IMR-90 (cell line): ENCODE measurements around the gene HAGHL. TPM values are rescaled to one million over a fixed set of nuclear protein-coding genes. Genes with fewer than 3 reads are reported as not detected.

ENCODE experiments used
- ATAC-seq: fragments of 200-7000 bp; cut with Tn5 transposase; 2 replicates; pipeline ENCODE4 v1.9.1; 2020; ENCODE audit warnings: low read depth, mild to moderate bottlenecking, moderate library complexity
- BruUV-seq: library from RNA; stranded (reverse); fragments of 400-500 nt; replicated peaks from 2 replicates; lab custom pipeline; 2021; lab: Mats Ljungman, UMichigan
- CTCF ChIA-PET: fragments of 300-600 bp; formaldehyde crosslinking; extraction: SDS; loops from one replicate; lab custom pipeline; 2021; ENCODE audit warnings: antibody characterized with exemption; lab: Yijun Ruan, JAX
- POLR2A ChIA-PET: fragments of 300-600 bp; sonication (Branson Sonifier 250); formaldehyde crosslinking; loops from one replicate; lab custom pipeline; 2022; ENCODE audit warnings: antibody characterized with exemption; ENCODE audit not compliant: unreplicated experiment; lab: Charles Lee
- DNase-seq: peaks from one replicate; pipeline ENCODE4 v3.0.0; 2013
- H2AFZ ChIP-seq: replicated peaks from 2 replicates; pipeline ENCODE3; 2013; ENCODE audit warnings: low read length, mild to moderate bottlenecking; ENCODE audit not compliant: poor library complexity
- H2AK5ac ChIP-seq: 2 replicates; pipeline ENCODE4 v1.6.1; 2013; ENCODE audit warnings: low read depth, low read length, inconsistent platforms
- H2AK9ac ChIP-seq: replicated peaks from 2 replicates; pipeline ENCODE3; 2013; ENCODE audit warnings: mild to moderate bottlenecking, low read depth, low read length, moderate library complexity; ENCODE audit not compliant: poor library complexity
- H2BK120ac ChIP-seq: 2 replicates; pipeline ENCODE4 v1.6.1; 2013; ENCODE audit warnings: low read depth, low read length, inconsistent platforms
- H2BK15ac ChIP-seq: 3 replicates; pipeline ENCODE4 v1.6.1; 2013; ENCODE audit warnings: low read depth, low read length, inconsistent platforms
- H2BK20ac ChIP-seq: 2 replicates; pipeline ENCODE4 v1.6.1; 2013; ENCODE audit warnings: low read depth, mild to moderate bottlenecking, inconsistent platforms, low read length, moderate library complexity
- H2BK5ac ChIP-seq: 2 replicates; pipeline ENCODE4 v1.6.1; 2013; ENCODE audit warnings: mild to moderate bottlenecking, low read depth, low read length, inconsistent platforms; ENCODE audit not compliant: poor library complexity, severe bottlenecking
- H3K14ac ChIP-seq: replicated peaks from 2 replicates; pipeline ENCODE4 v1.6.1; 2013; ENCODE audit warnings: low read depth, low read length, inconsistent platforms
- H3K18ac ChIP-seq: 2 replicates; pipeline ENCODE4 v1.6.1; 2013; ENCODE audit warnings: low read depth, low read length, control low read depth
- H3K23ac ChIP-seq: 2 replicates; pipeline ENCODE4 v1.6.1; 2013; ENCODE audit warnings: low read depth, low read length, inconsistent platforms
- H3K27ac ChIP-seq: 2 replicates; pipeline ENCODE4 v1.5.1; 2013; ENCODE audit warnings: mild to moderate bottlenecking, control low read depth, low read length; ENCODE audit not compliant: insufficient read depth
- H3K27me3 ChIP-seq: 2 replicates; pipeline ENCODE4 v1.6.1; 2013; ENCODE audit warnings: low read length; ENCODE audit not compliant: control insufficient read depth, insufficient read depth
- H3K36me3 ChIP-seq: 2 replicates; pipeline ENCODE4 v1.6.1; 2013; ENCODE audit warnings: low read length, mixed read lengths; ENCODE audit not compliant: control insufficient read depth, insufficient read depth
- H3K4ac ChIP-seq: 2 replicates; pipeline ENCODE4 v1.6.1; 2013; ENCODE audit warnings: low read depth, low read length, inconsistent platforms
- H3K4me1 ChIP-seq: 2 replicates; pipeline ENCODE4 v1.6.1; 2013; ENCODE audit warnings: low read length, mixed read lengths; ENCODE audit not compliant: control insufficient read depth, insufficient read depth
- H3K4me2 ChIP-seq: 2 replicates; pipeline ENCODE4 v1.6.1; 2013; ENCODE audit warnings: low read depth, mild to moderate bottlenecking, control low read depth, low read length, moderate library complexity
- H3K4me3 ChIP-seq: 2 replicates; pipeline ENCODE4 v1.5.1; 2013; ENCODE audit warnings: low read depth, mild to moderate bottlenecking, control low read depth, low read length, moderate library complexity; ENCODE audit not compliant: insufficient read depth
- H3K56ac ChIP-seq: 2 replicates; pipeline ENCODE4 v1.6.1; 2013; ENCODE audit warnings: low read length, inconsistent platforms; ENCODE audit not compliant: insufficient read depth; ENCODE audit errors: extremely low read depth
- H3K79me1 ChIP-seq, 2 experiments: 2 replicates each; pipeline ENCODE4 v1.6.1; 2013; ENCODE audit warnings: low read length in 2 of 2, inconsistent platforms in 1 of 2, low read depth in 1 of 2
- H3K9ac ChIP-seq: 2 replicates; pipeline ENCODE4 v1.6.1; 2013; ENCODE audit warnings: low read depth, low read length, control low read depth
- H3K9me1 ChIP-seq: 2 replicates; pipeline ENCODE4 v1.6.1; 2013; ENCODE audit warnings: low read length, inconsistent platforms; ENCODE audit not compliant: insufficient read depth
- H3K9me3 ChIP-seq: 2 replicates; pipeline ENCODE4 v1.6.1; 2013; ENCODE audit warnings: low read length; ENCODE audit not compliant: control insufficient read depth, insufficient read depth
- H4K20me1 ChIP-seq: 2 replicates; pipeline ENCODE4 v1.6.1; 2013; ENCODE audit warnings: low read length, inconsistent platforms; ENCODE audit not compliant: insufficient read depth
- H4K5ac ChIP-seq: 2 replicates; pipeline ENCODE4 v1.6.1; 2013; ENCODE audit warnings: mild to moderate bottlenecking, low read depth, low read length, control low read depth
- H4K8ac ChIP-seq, 2 experiments: 2 replicates each; pipeline ENCODE4 v1.6.1; 2013; ENCODE audit warnings: low read depth in 2 of 2, low read length in 2 of 2, control low read depth in 1 of 2, inconsistent platforms in 1 of 2
- H4K91ac ChIP-seq: 2 replicates; pipeline ENCODE4 v1.6.1; 2013; ENCODE audit warnings: low read depth, low read length, inconsistent platforms; ENCODE audit not compliant: insufficient read depth
- CEBPB ChIP-seq: IDR thresholded peaks from 2 replicates; pipeline ENCODE4 v1.6.1; 2012; ENCODE audit warnings: low read depth, low read length, improper control_type of control experiment
- ELK1 ChIP-seq: fragments of 150-350 bp; IDR thresholded peaks from 2 replicates; pipeline ENCODE4 v1.6.1; 2016; ENCODE audit warnings: low read depth, mild to moderate bottlenecking, low read length, moderate library complexity, borderline replicate concordance
- MAZ ChIP-seq: IDR thresholded peaks from 2 replicates; pipeline ENCODE4 v1.6.1; 2012; ENCODE audit warnings: low read depth, mild to moderate bottlenecking, low read length, improper control_type of control experiment, moderate library complexity, borderline replicate concordance
- NFE2L2 ChIP-seq: fragments of 150-350 bp; IDR thresholded peaks from 2 replicates; pipeline ENCODE4 v1.6.1; 2016; ENCODE audit warnings: low read depth, mild to moderate bottlenecking, low read length
- POLR2A ChIP-seq: IDR thresholded peaks from 2 replicates; pipeline ENCODE4 v1.6.1; 2012; ENCODE audit warnings: mild to moderate bottlenecking, low read depth, low read length
- RAD21 ChIP-seq: IDR thresholded peaks from 2 replicates; pipeline ENCODE4 v1.6.1; 2012; ENCODE audit warnings: low read length, improper control_type of control experiment
- RCOR1 ChIP-seq: IDR thresholded peaks from 2 replicates; pipeline ENCODE4 v1.6.1; 2012; ENCODE audit warnings: mild to moderate bottlenecking, low read length, improper control_type of control experiment; ENCODE audit not compliant: insufficient replicate concordance
- RFX5 ChIP-seq: IDR thresholded peaks from 2 replicates; pipeline ENCODE4 v1.8.0; 2012; ENCODE audit warnings: low read depth, mild to moderate bottlenecking, low read length, moderate library complexity
- WGBS, 2 experiments: methylation state at CpG; one replicate each; pipeline versions ENCODE4 v1.1.5 to v1.1.7; 2013; ENCODE audit warnings: missing lambda C conversion rate in 2 of 2; ENCODE audit not compliant: insufficient read length in 1 of 2; ENCODE audit errors: extremely low coverage in 2 of 2; 5-methylcytosine and 5-hydroxymethylcytosine counted together
- dilution Hi-C: fragments of 300-500 bp; cut with HindIII; formaldehyde crosslinking; loops from one replicate; pipeline ENCODE4 v1.14.3; 2018; ENCODE audit warnings: low sequenced_read_pairs; ENCODE audit not compliant: unreplicated experiment
- in situ Hi-C: fragments of 300-500 bp; cut with MboI; formaldehyde crosslinking; loops from 3 replicates; pipeline ENCODE4 v1.14.3; 2019; ENCODE audit warnings: low sequenced_read_pairs, inconsistent platforms, mixed read lengths
- intact Hi-C: fragments of 100-400 bp; cut with micrococcal nuclease; formaldehyde crosslinking; loops from 2 replicates; pipeline ENCODE4 v1.10.0; 2022
- polyA plus RNA-seq, 3 experiments: library from polyadenylated mRNA; depleted of rRNA; stranded (reverse); fragments of >200 nt; gene quantifications; 2 replicates each; pipeline ENCODE4 v1.2.3, GENCODE V29; 2012; ENCODE audit warnings: low replicate concordance in 1 of 3
- total RNA-seq: library from RNA; depleted of rRNA; stranded (reverse); fragments of >200 nt; gene quantifications from 2 replicates; pipeline ENCODE4 v1.2.3, GENCODE V29; 2012

HAGHL gene
- total and polyA plus RNA-seq, 2 of the 4 experiments (the other 2 are of a cell fraction): 3.0 to 12.5 TPM

- Histone ChIP-seq H2AK9ac (peak overlapping the region; percentile 72), H3K4me2 (no peak overlapping the region; the same call in 1 of the 2 replicates), H3K9ac (no peak overlapping the region), H3K27ac (no peak overlapping the region), H4K5ac (no peak overlapping the region), H3K36me3 (peaks cover 21% of the 10 kb centered on the region), H2BK15ac (no peak overlapping the region), H2AFZ (peak overlapping the region; percentile 89), H3K56ac (no peak overlapping the region), H3K18ac (no peak overlapping the region), H3K79me1 (peaks cover 0 to 5% of the 10 kb centered on the region in 2 experiments; a peak in 1 of 4 replicates), H3K4me1 (peaks cover 6% of the 10 kb centered on the region), H4K91ac (no peak overlapping the region), H3K14ac (no peak overlapping the region), H2BK120ac (no peak overlapping the region), H2AK5ac (peak overlapping the region; percentile 78), H3K9me1 (peaks cover 2% of the 10 kb centered on the region; the same call in 1 of the 2 replicates), H3K4ac (peak overlapping the region; percentile 73; the same call in 1 of the 2 replicates), H4K8ac (no peak overlapping the region), H3K27me3 (no peaks in the 10 kb centered on the region), H3K9me3 (no peaks in the 10 kb centered on the region), H2BK20ac (no peak overlapping the region), H3K23ac (no peak overlapping the region), H4K20me1 (peaks cover 4% of the 10 kb centered on the region), H2BK5ac (peak overlapping the region; percentile 11), H3K4me3 (no peak overlapping the region)
- ChIA-PET CTCF (no interaction called here), POLR2A (no interaction called here)
- WGBS, 2 experiments: 76% methylated on average over 22 of the region's 55 CpGs; no CpG with 5 or more reads in 1 of the 2 experiments
- ATAC-seq: no peak
- BruUV-seq: no TSS peak
- intact Hi-C loops (loop anchor here (5.0 kb wide), 1 partner anchor 58 kb away; the partner anchor contains the start of genes CHTF18 and RPUSD1), dilution Hi-C loops (no loop called here), in situ Hi-C loops (no loop called here)
- no peak for DNase-seq
- TF ChIP-seq MAZ (no peak), RFX5 (no peak), RCOR1 (no peak), ELK1 (no peak), RAD21 (no peak), POLR2A (no peak), CEBPB (no peak), NFE2L2 (no peak)
Observed at GRCh38 chr16:728890-729744, 2.2 kb downstream of the HAGHL start.
